Activated T-cell treated with anti-CD3 and anti-CD28 coated beads, Interleukin-2, amount 50 U/mL, for 4 hours (primary cell): Measurements from ENCODE around the gene PNO1. TPM values are rescaled to one million over a fixed set of nuclear protein-coding genes. Genes with fewer than 3 reads are reported as not detected.
"Not testable (repeated sequence)": the region's sequence is repeated elsewhere in the genome, so short reads cannot be mapped to it uniquely, and the experiment has no call there.

Source experiments
- ATAC-seq, 2 donors: fragments of 200-7000 bp; cut with Tn5 transposase; one replicate each; pipeline ENCODE4 v1.10.0; 2021
- DNase-seq: peaks from one replicate; pipeline ENCODE4 v3.0.0-alpha.2; 2020
- H3K27me3 Mint-ChIP-seq: one replicate; pipeline ENCODE4 v1.8.0; 2021; ENCODE audit warnings: low read depth, mixed read lengths
- H3K36me3 Mint-ChIP-seq: one replicate; pipeline ENCODE4 v1.8.0; 2022; ENCODE audit warnings: mixed read lengths; ENCODE audit not compliant: insufficient read depth
- H3K4me1 Mint-ChIP-seq: one replicate; pipeline ENCODE4 v1.8.0; 2021; ENCODE audit warnings: low read depth, mixed read lengths
- H3K4me3 Mint-ChIP-seq: one replicate; pipeline ENCODE4 v1.8.0; 2021; ENCODE audit warnings: mild to moderate bottlenecking, moderate library complexity, mixed read lengths
- H3K9me3 Mint-ChIP-seq: one replicate; pipeline ENCODE4 v1.8.0; 2021; ENCODE audit warnings: mixed read lengths
- total RNA-seq, 3 donors: library from RNA; stranded (reverse); gene quantifications; one replicate each; pipeline ENCODE4 v1.2.1, GENCODE V29; 2021

Gene PNO1
- total RNA-seq, 3 donors from 2014 or later: 65.8 to 73.7 (median 72.4) TPM

DNA sequence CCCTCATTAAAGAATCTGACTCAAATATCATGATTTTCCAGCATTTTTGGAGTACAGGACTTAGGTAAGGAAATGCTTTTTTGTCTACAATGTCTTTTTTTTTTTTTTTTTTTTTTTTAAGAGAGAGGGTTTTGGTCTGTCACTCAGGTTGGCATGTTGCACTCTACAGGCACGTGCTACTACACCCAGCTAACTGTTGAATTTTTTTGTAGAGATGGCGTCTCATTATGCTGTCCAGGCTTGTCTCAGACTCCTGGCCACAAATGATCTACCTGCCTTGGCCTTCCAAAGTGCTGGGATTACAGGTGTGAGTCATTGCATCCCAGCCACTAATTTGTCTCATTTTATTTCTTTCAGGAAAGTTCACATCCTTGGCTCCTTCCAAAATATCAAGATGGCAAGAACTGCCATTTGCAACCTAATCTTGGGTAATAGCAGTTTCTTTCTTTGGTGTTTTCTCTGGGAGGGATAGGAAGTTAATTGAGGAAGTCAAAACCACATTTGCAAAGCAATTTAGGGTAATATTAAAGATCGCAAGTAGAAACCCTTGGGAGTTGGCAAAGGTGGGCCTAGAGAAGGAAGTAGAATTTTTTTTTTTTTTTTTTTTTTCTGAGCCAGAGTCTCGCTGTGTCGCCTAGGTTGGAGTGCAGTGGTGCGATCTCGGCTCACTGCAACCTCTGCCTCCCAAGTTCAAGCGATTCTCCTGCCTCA, 15.5 kb downstream of the PNO1 start:
- ATAC-seq: no peak
- H3K4me3 Mint-ChIP-seq: no peak overlapping the region
- peaks cover 22% of the 10 kb centered on the region for H3K36me3 Mint-ChIP-seq
- no peaks in the 10 kb centered on the region for H3K27me3 Mint-ChIP-seq
- H3K9me3 Mint-ChIP-seq: no peaks in the 10 kb centered on the region
- H3K4me1 Mint-ChIP-seq: peaks cover 13% of the 10 kb centered on the region
- no peak for DNase-seq

- not testable (repeated sequence) for DNase-seq, H3K9me3 Mint-ChIP-seq, H3K27me3 Mint-ChIP-seq, H3K4me3 Mint-ChIP-seq, ATAC-seq
- peaks cover 24% of the 10 kb centered on the region for H3K36me3 Mint-ChIP-seq
- H3K4me1 Mint-ChIP-seq: peaks cover 13% of the 10 kb centered on the region
Observed at GRCh38 chr2:68175210-68175609, 17.5 kb downstream of the PNO1 start.

DNA sequence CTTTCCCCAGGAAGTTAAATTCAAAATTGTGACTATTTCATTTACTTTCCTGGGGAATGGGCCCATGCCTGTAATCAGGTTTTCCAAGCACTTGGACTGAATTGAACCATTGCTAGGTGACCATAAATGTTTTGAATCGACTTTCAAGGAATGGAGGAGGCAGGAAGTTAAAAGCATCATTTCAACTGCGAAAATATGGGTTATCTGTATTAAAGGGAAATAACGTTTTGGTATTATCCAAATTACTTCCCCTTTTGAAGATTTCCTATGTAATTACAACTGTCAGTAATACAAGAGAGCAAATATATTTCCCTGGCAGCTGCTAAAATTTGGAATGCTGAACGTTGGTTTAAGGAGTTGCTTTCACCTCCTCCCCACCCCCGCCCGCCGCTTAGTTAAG, 19.0 kb downstream of the PNO1 start:
- Mint-ChIP-seq H3K4me1 (peaks cover 15% of the 10 kb centered on the region), H3K4me3 (no peak overlapping the region), H3K27me3 (no peaks in the 10 kb centered on the region), H3K36me3 (peaks cover 31% of the 10 kb centered on the region), H3K9me3 (no peaks in the 10 kb centered on the region)
- no peak for ATAC-seq
- no peak for DNase-seq

- DNase-seq (no peak), ATAC-seq (no peak)
- Mint-ChIP-seq H3K27me3 (no peaks in the 10 kb centered on the region), H3K4me1 (peaks cover 13% of the 10 kb centered on the region), H3K4me3 (no peak overlapping the region), H3K9me3 (no peaks in the 10 kb centered on the region), H3K36me3 (peaks cover 32% of the 10 kb centered on the region)
Observed at GRCh38 chr2:68177541-68177940, 19.9 kb downstream of the PNO1 start.

GRCh38 chr2:68178432-68178831, 20.7 kb downstream of the PNO1 start:
- Mint-ChIP-seq H3K27me3 (no peaks in the 10 kb centered on the region), H3K4me1 (peaks cover 12% of the 10 kb centered on the region), H3K9me3 (no peaks in the 10 kb centered on the region), H3K4me3 (no peak overlapping the region), H3K36me3 (peaks cover 29% of the 10 kb centered on the region)
- ATAC-seq (no peak), DNase-seq (no peak)

- ATAC-seq (no peak), DNase-seq (no peak)
- no peaks in the 10 kb centered on the region for H3K27me3 Mint-ChIP-seq
- peaks cover 9% of the 10 kb centered on the region for H3K4me1 Mint-ChIP-seq
- no peaks in the 10 kb centered on the region for H3K9me3 Mint-ChIP-seq
- H3K4me3 Mint-ChIP-seq: no peak overlapping the region
- peaks cover 26% of the 10 kb centered on the region for H3K36me3 Mint-ChIP-seq
Observed at GRCh38 chr2:68178954-68179627, 21.4 kb downstream of the PNO1 start.

- Mint-ChIP-seq H3K36me3 (peaks cover 36% of the 10 kb centered on the region), H3K4me1 (peaks cover 22% of the 10 kb centered on the region), H3K9me3 (no peaks in the 10 kb centered on the region), H3K27me3 (no peaks in the 10 kb centered on the region), H3K4me3 (no peak overlapping the region)
- DNase-seq: no peak
- ATAC-seq: no peak
Observed at GRCh38 chr2:68182902-68183301, 25.2 kb downstream of the PNO1 start.

DNA sequence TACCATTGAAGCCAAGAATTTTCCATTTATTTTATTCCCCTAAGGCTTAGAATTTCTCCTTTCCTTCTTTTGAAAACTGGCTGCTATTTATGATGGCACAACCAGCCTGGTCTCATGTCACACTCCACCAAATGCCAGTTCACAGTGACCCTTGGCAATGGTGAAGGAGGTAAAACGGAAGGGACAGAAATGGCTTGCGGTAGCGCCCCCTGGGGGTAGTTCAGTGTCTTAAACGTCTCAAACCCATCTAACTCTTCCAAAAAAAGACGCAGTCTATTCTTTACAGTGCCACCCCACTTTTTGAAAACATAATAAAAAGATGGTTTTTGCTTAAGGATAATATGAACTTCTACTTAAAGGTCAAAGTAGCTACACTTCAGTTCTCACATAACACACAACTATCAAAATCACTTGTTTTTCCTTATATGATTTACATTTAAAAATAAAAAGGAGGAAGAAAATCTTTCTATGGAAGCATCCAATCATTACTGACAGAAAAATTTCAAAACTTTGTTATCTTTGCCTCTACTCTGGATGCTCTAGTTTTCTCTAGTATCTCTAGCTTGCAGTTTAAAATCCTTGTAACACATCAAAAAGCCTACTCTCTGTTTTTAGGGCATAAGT, 28.0 kb downstream of the PNO1 start:
- Mint-ChIP-seq H3K27me3 (no peaks in the 10 kb centered on the region), H3K4me3 (no peak overlapping the region), H3K4me1 (peaks cover 38% of the 10 kb centered on the region), H3K36me3 (peaks cover 31% of the 10 kb centered on the region), H3K9me3 (no peaks in the 10 kb centered on the region)
- ATAC-seq: peak; percentile 46 to 70
- DNase-seq: peak; percentile 51

DNA sequence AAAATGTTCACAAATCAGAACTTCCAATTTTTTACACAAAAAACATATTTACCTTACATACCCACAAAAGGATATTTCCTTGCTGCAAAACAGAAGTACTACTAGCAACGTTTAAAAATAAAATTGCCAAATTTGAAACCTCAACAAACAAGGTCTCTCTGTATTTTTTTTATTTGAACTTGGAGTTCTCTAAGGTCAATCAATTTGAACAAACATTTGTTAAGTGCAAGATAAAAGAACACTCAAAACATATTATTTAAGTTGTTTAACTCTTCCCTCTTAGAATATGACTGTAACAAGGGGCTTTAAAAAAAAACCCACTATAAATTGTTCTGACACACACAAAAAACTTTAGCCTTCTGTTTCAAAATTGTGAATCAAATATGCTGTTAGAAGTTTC, 29.6 kb downstream of the PNO1 start:
- DNase-seq: no peak
- Mint-ChIP-seq H3K9me3 (no peaks in the 10 kb centered on the region), H3K27me3 (no peaks in the 10 kb centered on the region), H3K36me3 (peaks cover 24% of the 10 kb centered on the region), H3K4me1 (peaks cover 48% of the 10 kb centered on the region), H3K4me3 (no peak overlapping the region)
- no peak for ATAC-seq

GRCh38 chr2:68188831-68189230, 31.1 kb downstream of the PNO1 start:
- ATAC-seq: no peak
- H3K4me1 Mint-ChIP-seq: peaks cover 59% of the 10 kb centered on the region
- H3K36me3 Mint-ChIP-seq: peaks cover 20% of the 10 kb centered on the region

GRCh38 chr2:68189991-68190784, 32.5 kb downstream of the PNO1 start:
- no peak overlapping the region for H3K4me3 Mint-ChIP-seq
- ATAC-seq (no peak), DNase-seq (no peak)
- no peaks in the 10 kb centered on the region for H3K9me3 Mint-ChIP-seq
- H3K4me1 Mint-ChIP-seq: peaks cover 62% of the 10 kb centered on the region
- no peaks in the 10 kb centered on the region for H3K27me3 Mint-ChIP-seq
- H3K36me3 Mint-ChIP-seq: peaks cover 14% of the 10 kb centered on the region

More at GRCh38 chr2:68188831-68189230, 31.1 kb downstream of the PNO1 start:
- no peaks in the 10 kb centered on the region for H3K9me3 Mint-ChIP-seq
- no peaks in the 10 kb centered on the region for H3K27me3 Mint-ChIP-seq
- DNase-seq: no peak
- peak overlapping the region; percentile 31 for H3K4me3 Mint-ChIP-seq

- Mint-ChIP-seq H3K4me3 (no peak overlapping the region), H3K9me3 (no peaks in the 10 kb centered on the region), H3K4me1 (peaks cover 68% of the 10 kb centered on the region), H3K27me3 (no peaks in the 10 kb centered on the region), H3K36me3 (peaks cover 8% of the 10 kb centered on the region)
- ATAC-seq (peak; percentile 91 to 93), DNase-seq (no peak)
Observed at GRCh38 chr2:68190991-68191731, 33.5 kb downstream of the PNO1 start.

GRCh38 chr2:68193144-68193543, 35.5 kb downstream of the PNO1 start:
- Mint-ChIP-seq H3K27me3 (no peaks in the 10 kb centered on the region), H3K4me1 (peaks cover 64% of the 10 kb centered on the region), H3K36me3 (peaks cover under 1% of the 10 kb centered on the region), H3K4me3 (no peak overlapping the region), H3K9me3 (no peaks in the 10 kb centered on the region)
- ATAC-seq: peak; percentile 44 to 47
- no peak for DNase-seq
